ENCODE measurements around the gene FUCA1. TPM values are rescaled to one million over a fixed set of nuclear protein-coding genes. Genes with fewer than 3 reads are reported as not detected.

The FUCA1 gene
- total RNA-seq, 1 experiment from 2014 or later: 14.3 TPM

GRCh38 chr1:23910553-23911246 is 42.6 kb upstream of the FUCA1 start:
- in situ Hi-C loops (cut with HindIII; ENCODE audit: low pct_unique_long_range_greater_than_20kb, low sequenced_read_pairs): no loop called here
- no peaks in the 10 kb centered on the region for H3K36me3 ChIP-seq (ENCODE audit: control insufficient read depth, insufficient read depth, low read length)
- no peaks in the 10 kb centered on the region for H3K4me1 ChIP-seq (ENCODE audit: control insufficient read depth, insufficient read depth, low read length)
- no TSS peak for BruUV-seq (replicated peaks)
- ATAC-seq (no peak), DNase-seq (ENCODE audit: low read depth, low spot score) (no peak)
- ChIA-PET CTCF (interaction anchor here (0.6 kb wide), 3 partner anchors 42 to 201 kb away, joined by 3 to 4 read pairs (median 4); no protein-coding TSS in a partner anchor), POLR2A (interaction anchor here (0.6 kb wide), 1 partner anchor 49 kb away, joined by 6 read pairs; the partner anchor contains the start of gene PNRC2)
- no peaks in the 10 kb centered on the region for H3K9me3 ChIP-seq (ENCODE audit: control insufficient read depth, insufficient read depth, low read depth, low read length)
- no peak for TF ChIP-seq TCF7L2 (IDR thresholded peaks at IDR 0.05; ENCODE audit: low read depth, low read length)
- intact Hi-C loops (cut with micrococcal nuclease; ENCODE audit: unreplicated experiment): loop anchor here (10.0 kb wide), 1 partner anchor 96 kb away; no protein-coding TSS in a partner anchor
- H3K27ac ChIP-seq (ENCODE audit: low read length): no peak overlapping the region
- H3K4me3 ChIP-seq (ENCODE audit: low read depth in 2 of 2, low read length in 2 of 2): no peak overlapping the region
- H3K27me3 ChIP-seq (ENCODE audit: control insufficient read depth, insufficient read depth, low read length): no peaks in the 10 kb centered on the region

DNA sequence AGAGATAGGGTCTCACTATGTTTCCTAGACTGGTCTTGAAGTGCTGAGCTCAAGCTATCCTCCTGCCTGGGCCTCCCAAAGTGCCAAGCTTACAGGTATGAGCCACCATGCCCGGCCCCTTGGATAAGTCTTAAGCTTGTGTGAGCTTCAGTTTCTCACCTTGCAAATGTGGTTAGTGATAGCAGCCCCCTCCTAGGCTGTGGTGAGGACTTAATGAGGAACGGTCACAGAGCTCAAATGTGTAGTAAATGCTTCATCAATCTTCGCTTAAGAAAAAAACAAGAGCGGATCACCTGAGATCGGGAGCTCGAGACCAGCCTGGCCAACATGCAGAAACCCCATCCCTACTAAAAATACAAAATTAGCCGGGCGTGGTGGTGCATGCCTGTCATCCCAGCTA is 42.1 kb upstream of the FUCA1 start:
- in situ Hi-C loops (cut with HindIII; ENCODE audit: low pct_unique_long_range_greater_than_20kb, low sequenced_read_pairs): no loop called here
- Histone ChIP-seq H3K4me1 (ENCODE audit: control insufficient read depth, insufficient read depth, low read length) (no peaks in the 10 kb centered on the region), H3K27ac (ENCODE audit: low read length) (no peak overlapping the region), H3K36me3 (ENCODE audit: control insufficient read depth, insufficient read depth, low read length) (no peaks in the 10 kb centered on the region), H3K27me3 (ENCODE audit: control insufficient read depth, insufficient read depth, low read length) (no peaks in the 10 kb centered on the region), H3K9me3 (ENCODE audit: control insufficient read depth, insufficient read depth, low read depth, low read length) (no peaks in the 10 kb centered on the region), H3K4me3 (ENCODE audit: low read depth in 2 of 2, low read length in 2 of 2) (no peak overlapping the region)
- intact Hi-C loops (cut with micrococcal nuclease; ENCODE audit: unreplicated experiment): loop anchor here (10.0 kb wide), 1 partner anchor 95 kb away; no protein-coding TSS in a partner anchor
- DNase-seq (ENCODE audit: low read depth, low spot score) (no peak), ATAC-seq (no peak)
- CTCF ChIA-PET: interaction anchor here (0.5 to 0.6 kb wide), 4 partner anchors 43 to 201 kb away, joined by 3 to 5 read pairs (median 4); no protein-coding TSS in a partner anchor
- TF ChIP-seq, protein P1, sequence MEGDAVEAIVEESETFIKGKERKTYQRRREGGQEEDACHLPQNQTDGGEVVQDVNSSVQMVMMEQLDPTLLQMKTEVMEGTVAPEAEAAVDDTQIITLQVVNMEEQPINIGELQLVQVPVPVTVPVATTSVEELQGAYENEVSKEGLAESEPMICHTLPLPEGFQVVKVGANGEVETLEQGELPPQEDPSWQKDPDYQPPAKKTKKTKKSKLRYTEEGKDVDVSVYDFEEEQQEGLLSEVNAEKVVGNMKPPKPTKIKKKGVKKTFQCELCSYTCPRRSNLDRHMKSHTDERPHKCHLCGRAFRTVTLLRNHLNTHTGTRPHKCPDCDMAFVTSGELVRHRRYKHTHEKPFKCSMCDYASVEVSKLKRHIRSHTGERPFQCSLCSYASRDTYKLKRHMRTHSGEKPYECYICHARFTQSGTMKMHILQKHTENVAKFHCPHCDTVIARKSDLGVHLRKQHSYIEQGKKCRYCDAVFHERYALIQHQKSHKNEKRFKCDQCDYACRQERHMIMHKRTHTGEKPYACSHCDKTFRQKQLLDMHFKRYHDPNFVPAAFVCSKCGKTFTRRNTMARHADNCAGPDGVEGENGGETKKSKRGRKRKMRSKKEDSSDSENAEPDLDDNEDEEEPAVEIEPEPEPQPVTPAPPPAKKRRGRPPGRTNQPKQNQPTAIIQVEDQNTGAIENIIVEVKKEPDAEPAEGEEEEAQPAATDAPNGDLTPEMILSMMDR (IDR thresholded peaks at IDR 0.05): no peak
- TF ChIP-seq, protein P2, sequence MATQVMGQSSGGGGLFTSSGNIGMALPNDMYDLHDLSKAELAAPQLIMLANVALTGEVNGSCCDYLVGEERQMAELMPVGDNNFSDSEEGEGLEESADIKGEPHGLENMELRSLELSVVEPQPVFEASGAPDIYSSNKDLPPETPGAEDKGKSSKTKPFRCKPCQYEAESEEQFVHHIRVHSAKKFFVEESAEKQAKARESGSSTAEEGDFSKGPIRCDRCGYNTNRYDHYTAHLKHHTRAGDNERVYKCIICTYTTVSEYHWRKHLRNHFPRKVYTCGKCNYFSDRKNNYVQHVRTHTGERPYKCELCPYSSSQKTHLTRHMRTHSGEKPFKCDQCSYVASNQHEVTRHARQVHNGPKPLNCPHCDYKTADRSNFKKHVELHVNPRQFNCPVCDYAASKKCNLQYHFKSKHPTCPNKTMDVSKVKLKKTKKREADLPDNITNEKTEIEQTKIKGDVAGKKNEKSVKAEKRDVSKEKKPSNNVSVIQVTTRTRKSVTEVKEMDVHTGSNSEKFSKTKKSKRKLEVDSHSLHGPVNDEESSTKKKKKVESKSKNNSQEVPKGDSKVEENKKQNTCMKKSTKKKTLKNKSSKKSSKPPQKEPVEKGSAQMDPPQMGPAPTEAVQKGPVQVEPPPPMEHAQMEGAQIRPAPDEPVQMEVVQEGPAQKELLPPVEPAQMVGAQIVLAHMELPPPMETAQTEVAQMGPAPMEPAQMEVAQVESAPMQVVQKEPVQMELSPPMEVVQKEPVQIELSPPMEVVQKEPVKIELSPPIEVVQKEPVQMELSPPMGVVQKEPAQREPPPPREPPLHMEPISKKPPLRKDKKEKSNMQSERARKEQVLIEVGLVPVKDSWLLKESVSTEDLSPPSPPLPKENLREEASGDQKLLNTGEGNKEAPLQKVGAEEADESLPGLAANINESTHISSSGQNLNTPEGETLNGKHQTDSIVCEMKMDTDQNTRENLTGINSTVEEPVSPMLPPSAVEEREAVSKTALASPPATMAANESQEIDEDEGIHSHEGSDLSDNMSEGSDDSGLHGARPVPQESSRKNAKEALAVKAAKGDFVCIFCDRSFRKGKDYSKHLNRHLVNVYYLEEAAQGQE (IDR thresholded peaks at IDR 0.05; ENCODE audit: insufficient read depth in 1 of 2, low read depth in 2 of 2, low read length in 1 of 2): no peak
- no peak for TF ChIP-seq POLR2AphosphoS5 (IDR thresholded peaks at IDR 0.05; ENCODE audit: low read depth, low read length)
- no peak for TF ChIP-seq TCF7L2 (IDR thresholded peaks at IDR 0.05; ENCODE audit: low read depth, low read length)
- TF ChIP-seq SIN3A (IDR thresholded peaks at IDR 0.05; ENCODE audit: borderline replicate concordance, insufficient read depth, low read depth, low read length): no peak
- POLR2A ChIA-PET: interaction anchor here (0.6 kb wide), 2 partner anchors 50 to 161 kb away, joined by 6 read pairs; partner anchors contain the start of gene PNRC2
- BruUV-seq (replicated peaks): no TSS peak

DNA sequence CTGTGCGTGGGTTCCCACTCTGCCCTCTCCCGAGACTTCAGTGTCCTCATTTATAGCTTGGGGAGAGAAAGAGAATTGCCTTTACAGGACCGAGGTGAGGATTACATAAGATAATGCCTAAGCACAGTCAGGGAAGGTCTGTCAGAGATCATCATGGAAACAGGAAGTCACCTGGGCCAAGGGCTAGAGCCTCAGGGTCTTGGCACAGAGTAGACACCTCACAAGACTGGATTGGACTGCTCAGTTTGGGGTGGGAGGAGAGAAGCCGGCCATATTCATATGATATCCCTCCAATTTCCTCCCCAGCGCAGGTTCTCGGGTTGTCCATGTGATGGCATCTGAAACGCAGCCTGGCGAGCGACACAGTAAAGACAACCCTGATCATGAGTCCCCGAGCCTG is 41.3 kb upstream of the FUCA1 start:
- in situ Hi-C loops (cut with HindIII; ENCODE audit: low pct_unique_long_range_greater_than_20kb, low sequenced_read_pairs): no loop called here
- POLR2A ChIA-PET: no interaction called here
- Histone ChIP-seq H3K36me3 (ENCODE audit: control insufficient read depth, insufficient read depth, low read length) (no peaks in the 10 kb centered on the region), H3K27me3 (ENCODE audit: control insufficient read depth, insufficient read depth, low read length) (no peaks in the 10 kb centered on the region), H3K4me1 (ENCODE audit: control insufficient read depth, insufficient read depth, low read length) (no peaks in the 10 kb centered on the region), H3K9me3 (ENCODE audit: control insufficient read depth, insufficient read depth, low read depth, low read length) (no peaks in the 10 kb centered on the region), H3K4me3 (ENCODE audit: low read depth in 2 of 2, low read length in 2 of 2) (no peak overlapping the region), H3K27ac (ENCODE audit: low read length) (no peak overlapping the region)
- CTCF ChIA-PET: no interaction called here
- ATAC-seq (no peak), DNase-seq (ENCODE audit: low read depth, low spot score) (no peak)
- intact Hi-C loops (cut with micrococcal nuclease; ENCODE audit: unreplicated experiment): no loop called here
- BruUV-seq (replicated peaks): no TSS peak
- no peak for TF ChIP-seq TCF7L2 (IDR thresholded peaks at IDR 0.05; ENCODE audit: low read depth, low read length)
- TF ChIP-seq, protein P2 (IDR thresholded peaks at IDR 0.05; ENCODE audit: insufficient read depth in 1 of 2, low read depth in 2 of 2, low read length in 1 of 2): no peak
- no peak for TF ChIP-seq POLR2AphosphoS5 (IDR thresholded peaks at IDR 0.05; ENCODE audit: low read depth, low read length)
- TF ChIP-seq SIN3A (IDR thresholded peaks at IDR 0.05; ENCODE audit: borderline replicate concordance, insufficient read depth, low read depth, low read length): no peak
- TF ChIP-seq, protein P1 (IDR thresholded peaks at IDR 0.05): no peak
